ENCODE measurements around the gene ASIC4.

The ASIC4 gene

GRCh38 chr2:219498280-219499057, 15.8 kb upstream of the ASIC4 start, which contains the start of gene GMPPA:
GMPPA (plus strand) TSS chr2:219498891; CDS start chr2:219499976, 1,085 bp downstream.
- DNase-seq (ENCODE audit: low read depth): peak; percentile 82

GRCh38 chr2:219499058-219499307, 15.3 kb upstream of the ASIC4 start:
- DNase-seq (ENCODE audit: low read depth): no peak

- DNase-seq (ENCODE audit: low read depth): no peak
Measured at GRCh38 chr2:219499555-219499954, 14.7 kb upstream of the ASIC4 start.

- no peak for DNase-seq (ENCODE audit: low read depth)
Measured at GRCh38 chr2:219500135-219500534, 14.1 kb upstream of the ASIC4 start.

- no peak for DNase-seq (ENCODE audit: low read depth)
Measured at GRCh38 chr2:219501849-219502248, 12.4 kb upstream of the ASIC4 start.

GRCh38 chr2:219502618-219503017, 11.7 kb upstream of the ASIC4 start:
- no peak for DNase-seq (ENCODE audit: low read depth)

GRCh38 chr2:219505585-219505984, 8.7 kb upstream of the ASIC4 start:
- DNase-seq (ENCODE audit: low read depth): no peak

GRCh38 chr2:219506153-219506801, 8.0 kb upstream of the ASIC4 start:
- DNase-seq (ENCODE audit: low read depth): no peak

- DNase-seq (ENCODE audit: low read depth): no peak
Measured at GRCh38 chr2:219506802-219507526, 7.3 kb upstream of the ASIC4 start.

GRCh38 chr2:219507581-219508443, 6.5 kb upstream of the ASIC4 start:
- DNase-seq (ENCODE audit: low read depth): no peak

- DNase-seq (ENCODE audit: low read depth): no peak
Measured at GRCh38 chr2:219508444-219508734, 5.9 kb upstream of the ASIC4 start.

- no peak for DNase-seq (ENCODE audit: low read depth)
Measured at GRCh38 chr2:219508971-219509779, 5.1 kb upstream of the ASIC4 start.

- DNase-seq (ENCODE audit: low read depth): no peak
Measured at GRCh38 chr2:219509780-219510511, 4.3 kb upstream of the ASIC4 start.

GRCh38 chr2:219510512-219511135, 3.7 kb upstream of the ASIC4 start:
- no peak for DNase-seq (ENCODE audit: low read depth)

- no peak for DNase-seq (ENCODE audit: low read depth)
Measured at GRCh38 chr2:219511547-219512325, 2.5 kb upstream of the ASIC4 start.

GRCh38 chr2:219512524-219513216, 1.6 kb upstream of the ASIC4 start:
- DNase-seq (ENCODE audit: low read depth): no peak

GRCh38 chr2:219513787-219514186, 495 bp upstream of the ASIC4 start:
- DNase-seq (ENCODE audit: low read depth): no peak

- no peak for DNase-seq (ENCODE audit: low read depth)
Measured at GRCh38 chr2:219514836-219515235, 554 bp downstream of the ASIC4 start.

Data from stimulated activated CD8-positive, alpha-beta memory T cell treated with anti-CD3 and anti-CD28 coated beads, Interleukin-12 subunit alpha, Interleukin-12 subunit beta, amount 100 ng/mL, for 4 hours (primary cell).